ENCODE measurements around the gene UTS2B.

Gene UTS2B

GRCh38 chr3:191235331-191236314, 94.7 kb downstream of the UTS2B start:
- DNase-seq, result no peak

GRCh38 chr3:191234216-191234615, 96.1 kb downstream of the UTS2B start:
- no peak for DNase-seq

DNA sequence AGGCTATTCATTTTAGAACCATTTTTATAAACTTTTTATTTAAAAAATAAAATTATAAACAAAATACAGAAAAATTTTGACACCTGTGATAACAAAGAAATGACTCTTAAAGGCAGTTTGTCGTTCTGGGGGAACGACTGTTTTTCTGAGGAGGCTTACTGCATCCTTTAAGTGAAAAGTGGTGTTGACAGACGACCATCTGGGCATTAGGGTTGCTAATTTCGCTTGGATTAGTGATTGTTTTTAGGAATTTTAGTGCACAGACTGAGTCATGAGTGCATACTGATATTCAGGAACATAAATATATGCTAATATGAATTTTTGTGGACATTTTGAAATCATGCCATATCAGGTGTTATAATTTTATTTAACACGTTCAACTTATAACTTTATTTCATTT, 102.8 kb downstream of the UTS2B start:
- no peak for DNase-seq

DNA sequence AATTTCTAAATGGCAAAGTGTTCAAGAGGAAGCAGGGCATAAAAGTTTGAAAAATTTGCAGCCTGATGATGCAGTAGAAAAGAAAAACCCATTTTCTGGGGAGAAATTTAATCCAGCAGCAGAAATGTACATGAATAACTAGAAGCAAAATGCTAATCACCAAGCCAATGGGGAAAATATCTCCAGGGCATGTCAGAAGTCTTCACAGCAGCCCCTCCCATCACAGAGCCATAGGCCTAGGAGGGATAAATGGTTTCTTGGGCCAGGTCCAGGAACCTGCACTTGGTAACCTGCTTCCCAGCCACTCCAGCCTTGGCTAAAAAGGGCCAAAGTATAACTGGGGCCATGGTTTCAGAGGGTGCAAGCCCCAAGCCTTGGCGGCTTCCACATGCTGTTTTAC, 108.7 kb downstream of the UTS2B start:
- no peak for DNase-seq

GRCh38 chr3:191220908-191221307, 109.4 kb downstream of the UTS2B start:
- DNase-seq, result peak; percentile 36

DNA sequence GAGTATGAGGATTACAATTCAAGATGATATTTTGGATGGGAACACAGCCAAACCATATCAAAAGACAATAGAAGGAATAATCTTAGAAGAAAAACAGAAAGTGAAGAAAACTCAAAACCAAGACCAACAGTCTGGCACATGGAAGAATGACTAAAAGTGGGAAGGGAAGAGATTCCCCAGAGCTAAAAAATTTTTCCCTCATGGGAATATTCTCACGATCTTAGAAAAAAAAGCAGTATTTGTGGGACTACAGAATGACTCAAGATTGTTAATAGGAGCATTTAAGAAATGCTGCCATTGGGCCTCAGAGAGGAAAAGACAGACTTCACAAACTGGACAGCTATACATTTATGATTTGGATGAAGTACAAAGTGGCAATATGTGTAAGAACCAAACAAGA, 113.0 kb downstream of the UTS2B start:
- no peak for DNase-seq
